Small intestine (tissue), 7 donors: ENCODE measurements around the gene EFCAB11. TPM values are rescaled to one million over a fixed set of nuclear protein-coding genes. Genes with fewer than 3 reads are reported as not detected.

Experiments used
- DNase-seq, 2 donors: peaks; one replicate each; pipeline versions ENCODE4 v3.0.0 to v3.0.0-alpha.2; 2013
- FAIRE-seq: peaks from 2 replicates; lab custom pipeline; 2012; peaks lifted over from hg19 to GRCh38; lab: Jason Lieb, UNC
- H3K27ac ChIP-seq, 3 donors: one replicate each; pipeline ENCODE4 v1.5.1; 2013; ENCODE audit warnings: low read length in 2 of 3, mild to moderate bottlenecking in 2 of 3, control low read depth in 1 of 3, inconsistent platforms in 1 of 3, low read depth in 1 of 3, moderate library complexity in 1 of 3
- H3K27me3 ChIP-seq, 3 donors: one replicate each; pipeline ENCODE4 v1.6.1; 2013; ENCODE audit warnings: low read length in 3 of 3, inconsistent platforms in 1 of 3; ENCODE audit not compliant: control insufficient read depth in 3 of 3, insufficient read depth in 3 of 3
- H3K36me3 ChIP-seq, 3 donors: one replicate each; pipeline ENCODE4 v1.6.1; 2013; ENCODE audit warnings: low read length in 3 of 3, inconsistent platforms in 1 of 3, low read depth in 1 of 3, mild to moderate bottlenecking in 1 of 3, moderate library complexity in 1 of 3; ENCODE audit not compliant: control insufficient read depth in 3 of 3, insufficient read depth in 2 of 3
- H3K4me1 ChIP-seq, 3 donors: one replicate each; pipeline ENCODE4 v1.6.1; 2013; ENCODE audit warnings: low read length in 2 of 3, inconsistent platforms in 1 of 3, low read depth in 1 of 3, mild to moderate bottlenecking in 1 of 3, moderate library complexity in 1 of 3; ENCODE audit not compliant: control insufficient read depth in 3 of 3, insufficient read depth in 2 of 3
- H3K4me3 ChIP-seq, 3 donors: one replicate each; pipeline ENCODE4 v1.5.1; 2013; ENCODE audit warnings: low read length in 3 of 3, control low read depth in 1 of 3, inconsistent platforms in 1 of 3, low read depth in 1 of 3, mild to moderate bottlenecking in 1 of 3, moderate library complexity in 1 of 3
- H3K9me3 ChIP-seq, 2 donors: one replicate each; pipeline ENCODE4 v1.6.1; 2013; ENCODE audit warnings: low read depth in 1 of 2, low read length in 1 of 2; ENCODE audit not compliant: control insufficient read depth in 2 of 2, insufficient read depth in 1 of 2
- WGBS, 3 donors: extraction: QIAGEN DNeasy Blood & Tissue Kit; methylation state at CpG; one replicate each; pipeline ENCODE4 v1.1.7; 2013; 5-methylcytosine and 5-hydroxymethylcytosine counted together
- polyA plus RNA-seq, 4 donors: library from polyadenylated mRNA; stranded (reverse) in 3 of 4; unstranded in 1 of 4; fragments of 200-250 nt in 3 of 4; fragments of 120-200 nt in 1 of 4; gene quantifications; one replicate each; pipeline versions ENCODE4 v1.2.1 to v1.2.3, GENCODE V29; 2013
- donor health status: healthy with polysubstance abuse.
- donor health status: control.
- donor health status: control.
- donor health status: Bipolar disorder and iron deficiency.
- donor health status: healthy.

Gene EFCAB11
- polyA plus RNA-seq, 4 donors, result 3.8 to 15.4 (median 7.8) TPM

- FAIRE-seq (no peak), DNase-seq (no peak)
- 25 to 59% (median 33%) methylated on average over 2 of the region's 2 CpGs for WGBS, 3 donors
- Histone ChIP-seq H3K36me3 (no peaks in the 10 kb centered on the region), H3K9me3 (peaks cover 0 to 3% of the 10 kb centered on the region in 2 donors), H3K27me3 (no peaks in the 10 kb centered on the region), H3K4me1 (peaks cover 0 to 28% (median 2%) of the 10 kb centered on the region in 3 donors), H3K4me3 (no peak overlapping the region), H3K27ac (peak overlapping the region in 1 of 3 donors; percentile 79)
Measured at GRCh38 chr14:89912221-89912620, 42.3 kb downstream of the EFCAB11 start.

DNA sequence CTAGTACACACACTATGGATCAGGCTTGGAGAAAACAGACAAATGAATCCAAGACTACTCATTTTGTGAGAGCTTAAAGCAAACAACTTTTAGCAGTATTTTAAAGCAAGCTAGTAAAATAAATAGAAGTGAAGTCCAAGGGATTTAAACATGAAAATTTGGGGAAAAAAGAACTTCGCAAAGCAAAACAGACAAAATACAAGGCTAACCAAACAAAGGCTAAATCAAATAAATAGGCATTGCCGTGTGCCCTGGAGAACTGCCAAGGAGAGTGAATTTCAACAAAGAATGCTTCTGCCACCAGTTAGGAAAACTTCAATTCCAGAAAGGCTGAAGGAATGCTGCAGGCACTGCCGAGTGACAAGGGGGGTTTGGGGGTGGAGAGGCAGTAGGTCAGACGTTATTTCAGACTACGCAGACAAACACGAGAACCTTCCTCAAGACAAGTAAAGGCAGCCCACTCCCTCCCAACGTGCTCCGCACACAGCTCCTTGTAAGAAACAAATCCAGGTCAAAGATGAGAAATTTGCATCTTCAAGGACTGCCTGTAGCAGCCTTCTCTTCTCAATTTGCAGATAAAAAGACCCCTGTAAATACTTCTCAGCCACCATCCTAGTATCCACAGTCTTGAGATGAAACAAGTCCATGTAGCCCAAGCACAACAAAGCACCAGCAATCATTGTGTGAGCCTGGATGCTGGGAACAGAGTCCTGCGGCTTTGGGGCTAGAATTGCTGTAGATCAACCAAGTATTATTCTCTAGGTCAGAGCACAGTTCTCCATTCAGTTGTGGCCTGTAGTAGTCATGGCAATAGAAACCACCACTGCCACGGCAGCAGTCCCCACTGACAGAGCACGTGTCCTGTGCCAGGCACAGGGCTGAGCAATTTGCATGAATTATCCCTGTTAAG is 43.3 kb downstream of the EFCAB11 start:
- no peak for FAIRE-seq
- H3K4me1 ChIP-seq, result peaks cover 0 to 28% (median 2%) of the 10 kb centered on the region in 3 donors
- DNase-seq, result peak; percentile 67 to 81
- H3K4me3 ChIP-seq, result peak overlapping the region in 2 of 3 donors; percentile 16 to 36
- H3K36me3 ChIP-seq, result no peaks in the 10 kb centered on the region
- H3K9me3 ChIP-seq, result peaks cover 0 to 3% of the 10 kb centered on the region in 2 donors
- peak overlapping the region; percentile 61 to 79 (median 76) for H3K27ac ChIP-seq
- WGBS, 3 donors, result 8 to 34% (median 29%) methylated on average over 11 of the region's 11 CpGs
- H3K27me3 ChIP-seq, result no peaks in the 10 kb centered on the region

- peak overlapping the region; percentile 53 to 79 (median 64) for H3K27ac ChIP-seq
- H3K4me3 ChIP-seq, result peak overlapping the region in 2 of 3 donors; percentile 26 to 45
- no peaks in the 10 kb centered on the region for H3K27me3 ChIP-seq
- H3K36me3 ChIP-seq, result no peaks in the 10 kb centered on the region
- WGBS, 3 donors, result 9 to 34% (median 31%) methylated on average over 5 of the region's 5 CpGs
- DNase-seq, result peak; percentile 77 to 78
- peak; percentile 51 for FAIRE-seq
- H3K9me3 ChIP-seq, result peaks cover 0 to 3% of the 10 kb centered on the region in 2 donors
- H3K4me1 ChIP-seq, result peaks cover 0 to 28% (median 2%) of the 10 kb centered on the region in 3 donors
Measured at GRCh38 chr14:89910691-89911009, 43.9 kb downstream of the EFCAB11 start.

GRCh38 chr14:89909586-89909985 is 44.9 kb downstream of the EFCAB11 start:
- DNase-seq (no peak), FAIRE-seq (no peak)
- H3K36me3 ChIP-seq, result no peaks in the 10 kb centered on the region
- H3K9me3 ChIP-seq, result peaks cover 0 to 3% of the 10 kb centered on the region in 2 donors
- H3K4me3 ChIP-seq, result peak overlapping the region in 1 of 3 donors; percentile 45
- 88 to 95% (median 91%) methylated on average over 9 of the region's 9 CpGs for WGBS, 3 donors
- H3K27me3 ChIP-seq, result no peaks in the 10 kb centered on the region
- H3K4me1 ChIP-seq, result peaks cover 0 to 28% (median 2%) of the 10 kb centered on the region in 3 donors
- H3K27ac ChIP-seq, result peak overlapping the region in 1 of 3 donors; percentile 41

- Histone ChIP-seq H3K27ac (no peak overlapping the region), H3K4me3 (no peak overlapping the region), H3K9me3 (peaks cover 0 to 3% of the 10 kb centered on the region in 2 donors), H3K4me1 (peaks cover 0 to 28% (median 2%) of the 10 kb centered on the region in 3 donors), H3K36me3 (no peaks in the 10 kb centered on the region), H3K27me3 (no peaks in the 10 kb centered on the region)
- WGBS, 3 donors, result 42 to 82% (median 62%) methylated on average over 9 of the region's 9 CpGs
- FAIRE-seq, result no peak
- DNase-seq, result peak in 1 of 2 donors; percentile 50
Measured at GRCh38 chr14:89908712-89909450, 45.6 kb downstream of the EFCAB11 start.

- Histone ChIP-seq H3K9me3 (peaks cover 0 to 3% of the 10 kb centered on the region in 2 donors), H3K4me1 (peaks cover 0 to 23% (median 2%) of the 10 kb centered on the region in 3 donors), H3K36me3 (no peaks in the 10 kb centered on the region), H3K4me3 (no peak overlapping the region), H3K27me3 (no peaks in the 10 kb centered on the region), H3K27ac (no peak overlapping the region)
- FAIRE-seq (no peak), DNase-seq (no peak)
- WGBS, 3 donors, result 70 to 84% (median 80%) methylated on average over 4 of the region's 4 CpGs
Measured at GRCh38 chr14:89907655-89908054, 46.9 kb downstream of the EFCAB11 start.

GRCh38 chr14:89906000-89906399 is 48.5 kb downstream of the EFCAB11 start:
- DNase-seq (no peak), FAIRE-seq (no peak)
- no peak overlapping the region for H3K27ac ChIP-seq
- no peak overlapping the region for H3K4me3 ChIP-seq
- H3K36me3 ChIP-seq, result no peaks in the 10 kb centered on the region
- no peaks in the 10 kb centered on the region for H3K27me3 ChIP-seq
- peaks cover 0 to 7% (median 0%) of the 10 kb centered on the region in 3 donors for H3K4me1 ChIP-seq
- H3K9me3 ChIP-seq, result peaks cover 0 to 3% of the 10 kb centered on the region in 2 donors

DNA sequence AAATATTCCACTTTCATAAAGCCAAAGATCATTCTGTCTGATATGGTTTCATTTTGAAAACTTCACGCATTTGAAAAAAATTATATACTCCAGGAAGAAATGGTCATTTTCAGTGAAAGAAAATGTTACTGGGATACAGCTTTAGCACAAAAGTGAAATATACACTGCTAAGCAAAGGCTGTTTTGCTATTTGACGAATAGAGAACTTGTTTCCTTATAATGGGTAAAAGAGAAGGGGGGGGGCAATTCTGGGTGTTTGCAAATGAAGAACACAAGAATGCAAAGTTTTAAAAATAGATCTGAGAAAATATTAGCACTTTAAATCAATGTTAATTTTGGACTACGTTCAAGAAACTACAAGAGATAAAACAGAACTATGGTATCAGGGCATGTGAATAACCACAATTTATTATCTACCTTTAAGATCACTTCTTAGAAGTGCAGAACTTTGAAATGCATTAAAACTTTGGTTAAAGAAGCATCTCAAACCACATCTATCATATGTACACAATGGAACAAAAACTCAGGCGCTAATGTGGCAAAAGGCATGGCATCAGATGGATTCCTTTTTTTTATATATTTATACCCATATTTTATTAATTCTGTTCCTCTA is 51.1 kb downstream of the EFCAB11 start:
- no peak for FAIRE-seq
- no peak for DNase-seq
- H3K36me3 ChIP-seq, result no peaks in the 10 kb centered on the region
- H3K9me3 ChIP-seq, result no peaks in the 10 kb centered on the region
- 31 to 38% (median 36%) methylated on average over 4 of the region's 4 CpGs for WGBS, 3 donors
- H3K4me3 ChIP-seq, result no peak overlapping the region
- H3K27ac ChIP-seq, result no peak overlapping the region
- H3K4me1 ChIP-seq, result no peaks in the 10 kb centered on the region
- H3K27me3 ChIP-seq, result no peaks in the 10 kb centered on the region
